HG02763 (cell line): Measurements from ENCODE around the gene LARP4.
"Not testable (repeated sequence)": the region's sequence is repeated elsewhere in the genome, so short reads cannot be mapped to it uniquely, and the experiment has no call there.

ENCODE experiments used
- ATAC-seq: cut with Tn5 transposase; IDR thresholded peaks from one replicate; pipeline ENCODE4 v1.9.1; 2021; ENCODE audit warnings: mild to moderate bottlenecking, moderate library complexity; ENCODE audit not compliant: unreplicated experiment

The LARP4 gene

DNA sequence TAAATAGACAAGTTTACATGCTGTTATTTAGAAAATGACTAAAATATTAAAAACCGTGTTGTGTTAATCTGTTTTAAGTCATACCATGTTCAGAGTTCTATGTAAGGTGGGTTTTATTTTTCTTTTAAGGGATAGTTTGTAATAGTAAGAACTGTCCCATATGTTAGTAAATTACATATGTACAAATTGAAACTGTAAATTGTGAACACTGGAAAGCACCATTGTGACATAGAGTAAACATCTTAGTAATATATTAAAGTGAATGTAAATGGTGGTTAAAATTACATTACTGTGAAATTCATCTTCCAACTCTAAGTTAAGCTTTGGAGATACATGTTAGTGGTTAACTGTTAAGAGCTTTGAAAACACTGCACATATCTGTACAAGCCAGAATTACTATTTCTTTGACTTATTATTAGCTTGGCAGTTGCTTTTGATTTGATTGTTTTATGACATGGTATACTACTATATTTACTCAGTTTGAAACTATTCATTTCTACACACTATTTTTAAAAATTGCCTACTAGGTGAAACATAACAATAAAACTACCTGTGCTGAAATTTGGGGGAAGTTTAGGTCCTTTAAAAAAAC lies 76.7 kb downstream of the LARP4 start:
- no peak for ATAC-seq

DNA sequence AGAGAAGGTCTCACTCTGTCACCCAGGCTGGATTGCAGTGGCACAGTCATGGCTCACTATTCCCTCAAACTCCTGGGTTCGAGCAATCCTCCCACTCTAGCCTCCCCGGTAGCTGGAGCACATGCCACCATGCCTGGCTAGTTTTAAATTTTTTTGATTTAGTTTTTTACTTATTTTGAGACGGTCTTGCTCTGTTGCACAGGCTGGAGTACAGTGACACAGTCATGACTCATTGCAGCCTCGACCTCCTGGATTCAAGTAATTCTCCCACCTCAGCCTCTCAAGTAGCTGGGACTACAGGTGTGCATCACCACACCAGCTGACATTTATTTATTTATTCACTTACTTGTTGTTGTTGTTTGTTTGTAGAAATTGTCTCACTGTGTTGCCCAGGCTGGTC lies 81.9 kb downstream of the LARP4 start:
- ATAC-seq = no peak

DNA sequence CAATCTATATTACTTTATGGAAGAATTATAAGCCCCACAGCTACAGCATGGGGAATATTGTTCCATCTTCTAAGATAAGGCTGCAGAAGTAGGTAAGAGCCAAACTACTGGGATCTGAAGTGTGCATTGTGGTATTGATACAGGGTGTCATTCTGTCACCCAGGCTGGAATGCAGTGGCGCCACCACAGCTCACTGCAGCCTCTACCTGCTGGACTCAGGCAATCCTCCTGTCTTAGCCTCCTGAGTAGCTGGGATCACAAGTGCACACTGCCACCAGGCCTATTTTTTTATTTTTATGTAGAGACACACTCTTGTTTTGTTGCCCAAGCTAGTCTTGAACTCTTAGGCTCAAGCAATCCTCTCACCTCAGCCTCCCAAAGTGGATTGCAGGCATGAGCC lies 82.8 kb downstream of the LARP4 start:
- ATAC-seq = no peak

DNA sequence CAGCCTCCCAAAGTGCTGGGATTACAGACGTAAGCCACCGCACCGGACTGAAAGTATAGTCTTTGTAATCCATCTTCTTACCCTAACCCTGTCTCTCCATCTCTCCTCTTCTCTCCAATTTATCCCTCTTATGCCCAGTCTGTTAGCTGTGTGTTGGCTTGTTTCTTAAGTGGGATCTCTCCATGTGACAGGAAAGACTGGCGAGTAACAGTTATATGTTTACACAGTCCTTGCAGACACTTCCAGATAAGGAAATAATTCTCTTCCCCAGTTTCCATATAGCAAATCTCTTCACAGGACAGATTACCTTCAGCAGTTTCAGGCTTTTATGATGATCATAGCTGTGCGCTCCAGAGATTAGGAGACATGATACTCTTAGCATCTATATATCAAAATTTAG lies 88.1 kb downstream of the LARP4 start:
- no peak for ATAC-seq

DNA sequence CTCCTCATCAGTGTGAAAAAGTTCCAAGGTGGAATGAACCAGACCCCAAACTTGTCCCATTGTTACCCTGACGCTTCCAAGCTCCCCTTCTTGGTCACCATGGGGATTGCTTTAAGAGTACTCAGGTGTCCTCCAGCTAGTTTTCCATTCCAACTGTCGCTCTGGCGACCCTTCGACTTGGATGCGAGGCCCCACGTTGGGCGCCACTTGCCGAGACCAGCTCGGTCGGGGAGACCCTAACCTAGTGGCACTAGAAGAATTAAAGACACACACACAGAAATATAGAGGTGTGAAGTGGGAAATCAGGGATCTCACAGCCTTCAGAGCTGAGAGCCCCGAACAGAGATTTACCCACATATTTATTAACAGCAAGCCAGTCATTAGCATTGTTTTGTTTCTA lies 97.4 kb downstream of the LARP4 start:
- ATAC-seq = not testable (repeated sequence)

DNA sequence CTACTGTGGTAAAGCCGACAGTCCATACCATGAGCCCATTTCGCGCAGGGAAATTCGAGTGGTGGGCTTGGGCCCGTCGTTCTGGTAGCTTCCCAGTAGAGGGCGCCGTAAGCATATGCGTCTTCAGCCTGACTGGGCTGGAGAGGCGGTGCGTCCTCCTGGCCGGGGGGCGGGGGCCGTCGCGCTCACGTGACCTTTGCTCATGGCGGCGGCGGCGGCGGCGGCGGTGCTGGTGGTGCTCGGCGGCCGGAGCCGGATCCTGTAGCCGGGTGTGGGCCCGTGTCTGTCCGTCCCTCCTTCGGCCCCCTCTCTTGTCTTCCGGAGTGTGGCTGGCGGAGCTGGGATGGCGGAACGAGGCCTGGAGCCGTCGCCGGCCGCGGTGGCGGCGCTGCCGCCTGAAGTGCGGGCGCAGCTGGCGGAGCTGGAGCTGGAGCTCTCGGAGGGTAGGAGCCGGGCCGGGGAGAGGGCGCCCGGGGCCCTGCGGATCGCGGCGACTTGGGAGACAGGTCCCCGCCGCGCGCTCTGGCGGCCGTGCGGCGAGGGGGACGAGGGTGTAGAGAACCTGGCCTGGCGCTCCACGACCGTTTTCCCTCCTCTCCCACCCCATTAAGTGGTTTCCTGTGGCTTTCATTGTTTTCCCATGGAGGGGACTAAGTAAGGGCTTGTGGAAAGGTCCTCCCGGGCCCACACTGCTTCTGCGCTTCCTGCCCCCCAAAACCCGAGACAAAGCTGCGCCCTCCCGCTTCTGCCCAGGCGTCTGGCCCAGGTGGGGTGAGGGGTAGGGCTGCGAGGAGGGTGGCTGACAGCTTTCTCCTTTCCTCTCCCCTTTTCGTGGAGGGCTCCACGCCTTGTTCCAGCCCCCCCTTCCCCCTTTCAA lies 104.4 kb downstream of the LARP4 start, which contains the start of gene DIP2B:
Gene DIP2B, plus strand, starts transcription at position 188 of the 877 bp plus-strand sequence. Its CDS starts 156 bp downstream, at position 344.
- peak; percentile 74 for ATAC-seq

DNA sequence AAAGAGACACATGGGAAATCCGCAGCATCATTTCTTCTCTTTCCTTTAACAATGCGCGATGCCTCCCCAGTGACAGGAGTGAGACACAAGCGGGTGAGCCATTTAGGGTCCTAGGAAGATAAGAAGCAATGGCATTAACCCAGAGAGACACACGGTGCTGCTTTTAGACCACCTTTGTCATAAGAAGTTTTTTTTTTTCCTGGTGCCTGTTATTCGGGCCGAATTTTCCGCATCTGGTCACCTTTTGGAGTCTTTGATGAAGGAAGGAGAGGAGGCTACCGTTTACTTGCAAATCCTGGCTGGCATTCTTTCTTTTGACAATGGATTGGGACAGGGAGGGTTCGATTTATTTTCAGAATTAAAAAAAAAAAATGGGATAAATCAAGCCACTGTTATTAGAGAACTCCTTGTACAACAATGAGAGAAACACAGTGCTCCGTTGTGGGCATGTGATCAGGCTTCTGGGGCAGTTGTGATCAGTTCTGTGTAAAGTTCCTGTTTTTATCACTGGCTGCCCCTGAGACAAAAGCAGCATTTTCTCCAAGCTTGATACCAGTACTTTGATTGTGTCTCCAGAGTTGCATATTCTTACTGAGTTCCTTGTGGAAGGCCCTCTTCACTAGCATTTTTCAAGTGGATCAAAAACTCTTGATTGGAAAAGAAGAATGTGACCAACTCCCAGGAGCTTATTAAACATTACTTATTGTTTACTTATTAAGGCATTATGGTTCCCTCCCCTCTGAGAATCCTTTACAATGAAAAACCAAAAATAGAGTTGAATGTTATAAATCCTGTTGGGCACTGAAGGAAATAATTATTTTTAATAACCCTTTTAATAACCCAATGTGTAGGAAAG lies 105.2 kb downstream of the LARP4 start:
- peak; percentile 4 for ATAC-seq

DNA sequence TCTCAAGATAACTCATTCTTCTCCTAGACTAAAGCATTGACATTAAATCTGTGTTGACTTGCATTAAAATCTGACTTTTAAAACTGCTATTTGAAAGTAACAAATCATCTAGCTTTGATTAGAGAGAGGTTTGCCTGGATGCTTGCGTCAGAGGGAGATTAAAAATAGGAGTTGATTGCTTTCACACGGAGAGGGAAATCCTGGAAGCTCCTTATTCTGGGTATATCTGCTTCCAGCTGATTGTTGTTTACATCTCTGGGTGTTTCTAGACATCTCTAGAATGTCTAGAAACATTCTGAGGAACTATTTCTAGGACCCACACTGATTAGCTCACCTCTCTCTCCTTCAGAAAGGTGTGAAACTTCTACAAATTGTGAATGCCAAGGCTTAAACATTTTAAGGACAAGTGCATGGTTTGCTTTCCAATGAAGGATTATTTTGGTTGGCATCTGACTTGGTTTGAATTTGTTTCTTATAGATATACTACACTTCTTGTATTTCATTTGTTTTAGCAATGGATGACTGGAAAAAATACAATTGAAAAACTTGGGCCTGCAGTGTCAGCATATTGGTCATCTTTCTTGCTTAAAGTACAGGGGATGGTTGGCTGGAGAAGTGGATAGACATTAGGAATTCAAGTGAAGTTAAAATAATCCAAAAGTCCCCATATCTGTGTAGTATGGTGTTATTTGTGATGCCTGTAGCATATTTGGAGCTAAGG lies 106.2 kb downstream of the LARP4 start:
- no peak for ATAC-seq

DNA sequence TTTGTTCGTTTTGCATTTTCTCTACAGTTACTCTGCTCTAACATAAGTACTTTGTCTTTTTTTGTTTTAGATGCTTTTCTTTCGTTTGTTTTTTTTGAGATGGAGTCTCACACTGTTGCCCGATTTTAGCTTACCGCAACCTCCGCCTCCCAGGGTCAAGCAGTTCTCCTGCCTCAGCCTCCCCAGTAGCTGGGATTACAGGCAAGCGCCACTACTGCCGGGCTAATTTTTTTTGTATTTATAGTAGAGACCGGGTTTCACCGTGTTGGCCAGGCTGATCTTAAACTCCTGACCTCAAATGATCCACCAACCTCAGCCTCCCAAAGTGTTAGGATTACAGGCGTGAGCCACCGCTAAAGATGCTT lies 106.8 kb downstream of the LARP4 start:
- no peak for ATAC-seq

DNA sequence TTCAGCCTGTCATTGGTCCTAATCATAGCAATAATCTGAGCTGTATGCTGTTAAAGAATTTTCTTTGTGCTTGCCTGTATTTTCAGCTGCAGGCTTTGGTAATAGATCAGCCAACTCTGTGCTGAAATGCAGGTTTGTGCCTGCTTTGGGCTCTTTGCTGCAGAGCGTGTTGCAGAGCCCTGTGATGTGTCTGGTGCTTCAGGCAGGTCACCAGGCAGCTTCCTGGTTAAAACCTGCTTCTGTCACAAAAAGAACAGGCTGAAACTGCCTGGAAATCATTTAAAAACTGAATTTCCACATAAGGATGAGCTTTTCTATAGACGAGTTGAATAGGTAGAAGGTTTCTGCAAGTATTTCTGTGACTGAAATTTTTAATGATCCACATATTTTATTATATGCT lies 107.2 kb downstream of the LARP4 start:
- no peak for ATAC-seq

DNA sequence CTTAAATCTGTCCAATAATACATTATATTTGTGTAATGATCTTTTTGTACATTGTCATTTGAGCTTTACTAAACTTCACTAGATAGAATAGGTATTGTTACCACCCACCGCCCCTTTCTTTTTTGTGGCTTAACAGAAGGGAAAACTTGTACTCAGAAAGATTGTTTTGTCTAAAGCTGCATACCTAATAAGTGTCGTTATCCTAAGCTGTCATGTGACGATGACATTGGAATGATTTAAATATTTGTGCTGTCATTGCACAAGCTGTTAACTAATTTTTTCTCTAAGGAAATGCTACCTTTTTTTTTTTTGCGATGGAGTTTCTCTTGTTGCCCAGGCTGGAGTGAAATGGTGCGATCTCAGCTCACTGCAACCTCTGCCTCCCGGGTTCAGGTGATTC lies 107.7 kb downstream of the LARP4 start:
- ATAC-seq = no peak

DNA sequence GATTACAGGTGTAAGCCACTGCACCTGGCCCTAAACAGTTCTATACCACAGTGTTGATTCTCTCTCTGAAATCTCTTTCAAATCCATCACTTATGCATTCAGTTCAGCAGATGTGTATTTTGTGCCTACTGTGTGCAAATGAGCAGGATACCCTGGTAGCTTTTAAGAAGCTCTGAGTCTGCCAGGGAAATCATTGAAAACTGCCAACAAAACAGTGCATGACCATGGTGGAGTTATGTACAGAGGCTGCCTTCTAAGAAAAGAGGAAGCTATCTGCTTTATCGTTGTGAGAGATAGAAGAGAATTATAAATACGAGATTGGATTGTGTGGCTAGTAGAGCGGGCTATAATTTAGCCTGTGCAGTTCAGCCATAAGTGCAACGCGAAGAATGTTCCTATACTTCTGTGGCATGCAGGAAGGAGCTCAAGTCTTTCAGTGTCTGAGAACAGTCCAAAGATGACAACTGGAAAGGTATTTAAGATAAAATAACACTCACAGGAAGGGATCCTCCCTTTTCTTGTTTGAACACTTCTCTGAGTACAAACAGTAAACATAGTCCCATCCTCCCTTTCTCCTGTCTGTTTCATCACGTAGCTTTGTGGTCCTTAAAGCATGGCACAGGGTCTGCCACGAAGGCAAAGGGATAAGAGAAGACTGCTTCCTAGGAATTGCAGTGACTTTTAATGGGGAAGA lies 108.4 kb downstream of the LARP4 start:
- ATAC-seq = no peak

DNA sequence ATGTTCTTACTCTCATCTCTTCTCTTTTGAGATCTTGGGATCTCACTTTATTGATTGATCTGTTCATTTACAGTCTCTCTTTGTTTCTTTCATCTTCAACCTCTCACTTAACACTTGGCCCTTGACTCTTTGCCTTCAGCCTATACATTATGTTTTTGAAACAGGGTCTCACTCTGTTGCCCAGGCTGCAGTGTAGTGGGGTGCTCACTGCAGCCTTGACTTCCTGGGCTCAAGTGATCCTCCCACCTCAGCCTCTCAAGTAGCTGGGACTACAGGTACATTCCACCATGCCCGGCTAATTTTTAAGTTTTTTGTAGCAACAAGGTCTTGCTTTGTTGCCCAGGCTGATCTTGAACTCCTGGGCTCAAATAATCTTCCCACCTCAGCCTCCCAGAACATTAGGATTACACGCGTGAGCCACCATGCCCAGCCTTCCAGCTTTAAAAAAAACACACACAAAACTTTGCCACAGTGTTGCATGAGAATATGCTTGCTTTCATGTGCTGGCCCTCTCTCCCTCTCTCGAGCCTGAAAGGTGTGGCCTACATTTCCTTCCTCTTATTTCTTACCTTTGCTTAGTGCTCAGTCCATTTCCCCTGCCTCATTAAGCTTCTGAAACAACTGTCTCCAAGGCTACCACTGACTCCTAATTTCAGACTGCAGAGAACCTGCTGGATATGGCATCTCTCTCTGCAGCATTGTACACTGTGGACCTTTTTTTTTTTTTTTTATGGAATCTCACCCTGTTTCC lies 114.0 kb downstream of the LARP4 start:
- ATAC-seq = no peak

DNA sequence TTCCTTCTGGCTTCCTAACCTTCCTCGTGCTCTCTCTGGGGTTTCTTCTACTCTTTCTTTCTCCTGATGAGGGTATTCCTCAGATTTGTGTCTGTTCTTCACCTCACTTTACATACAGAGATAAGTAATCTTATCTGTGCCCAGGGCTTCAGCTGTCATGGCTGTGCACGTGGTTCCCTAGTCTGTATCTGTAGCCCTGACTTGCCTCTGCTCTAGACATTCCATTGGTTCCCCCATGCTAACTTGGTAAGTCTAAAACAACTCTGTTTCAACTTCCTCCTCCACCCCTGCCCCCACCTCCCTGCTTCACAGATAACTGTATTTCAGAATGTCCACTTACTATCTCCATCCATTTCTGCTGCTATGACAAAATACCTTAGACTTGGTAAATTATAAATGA lies 114.9 kb downstream of the LARP4 start:
- ATAC-seq = no peak

DNA sequence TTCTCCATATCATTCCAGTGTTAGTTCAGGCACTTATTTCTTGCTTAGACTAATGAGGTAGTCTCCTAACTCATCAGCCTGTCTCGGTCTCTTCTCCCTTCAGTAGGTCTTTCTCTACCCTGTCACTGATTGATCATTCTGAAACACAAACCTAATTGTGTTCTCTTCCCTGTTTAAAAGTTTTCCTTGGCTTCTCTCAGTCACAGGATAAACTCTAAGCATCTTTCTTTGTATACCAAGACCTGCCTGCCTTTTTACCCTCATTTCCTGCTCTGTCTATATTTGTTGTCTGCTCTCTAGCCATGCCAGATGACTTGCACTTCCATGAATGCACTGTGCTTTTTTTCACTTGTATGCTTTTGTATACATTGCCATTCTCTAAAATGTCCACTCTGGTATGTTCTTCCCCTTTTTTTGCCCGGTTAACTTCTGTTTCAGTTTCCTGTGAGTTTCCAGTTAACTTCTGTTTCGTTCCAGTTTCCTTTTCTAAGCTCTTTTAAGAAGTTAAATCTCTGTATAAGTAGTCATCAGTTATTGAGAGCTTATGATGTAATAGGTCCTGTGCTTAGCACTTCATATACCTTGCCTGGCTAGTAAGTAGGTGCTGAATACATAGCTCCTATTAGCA lies 116.8 kb downstream of the LARP4 start:
- peak; percentile 63 for ATAC-seq

DNA sequence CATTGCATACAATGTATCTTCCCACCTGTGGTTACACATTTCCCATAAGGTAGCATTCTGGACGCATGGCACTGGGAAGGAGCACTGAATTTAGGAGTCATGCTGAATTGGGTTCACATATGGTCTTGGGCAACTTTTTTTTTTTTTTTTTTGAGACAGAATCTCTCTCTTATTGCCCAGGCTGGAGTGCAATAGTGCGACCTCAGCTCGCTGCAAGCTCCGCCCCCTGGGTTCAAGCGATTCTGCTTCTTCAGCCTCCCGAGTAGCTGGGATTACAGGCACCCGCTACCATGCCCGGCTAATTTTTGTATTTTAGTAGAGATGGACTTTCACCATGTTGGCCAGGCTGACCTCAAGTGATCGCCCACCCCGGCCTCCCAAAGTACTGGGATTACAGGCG lies 117.4 kb downstream of the LARP4 start:
- ATAC-seq = no peak

DNA sequence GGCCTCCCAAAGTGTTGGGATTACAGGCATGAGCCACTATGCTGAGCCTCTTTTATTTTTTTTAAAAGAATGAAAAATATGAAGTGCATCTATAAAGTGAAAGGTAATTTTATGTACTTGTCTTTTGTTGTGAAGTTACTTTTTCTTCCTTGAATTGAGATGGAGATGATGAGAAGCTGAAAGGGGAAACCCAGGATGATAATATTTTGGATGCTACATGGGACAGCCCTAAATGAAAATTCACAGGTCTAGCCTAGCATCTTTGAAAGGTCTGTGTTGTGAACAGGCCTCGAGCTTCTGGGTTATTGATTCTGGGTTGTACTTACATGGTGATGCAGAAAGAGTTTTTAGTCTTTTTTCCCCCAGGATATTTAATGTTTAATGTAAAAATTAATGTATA lies 118.7 kb downstream of the LARP4 start:
- ATAC-seq = no peak

DNA sequence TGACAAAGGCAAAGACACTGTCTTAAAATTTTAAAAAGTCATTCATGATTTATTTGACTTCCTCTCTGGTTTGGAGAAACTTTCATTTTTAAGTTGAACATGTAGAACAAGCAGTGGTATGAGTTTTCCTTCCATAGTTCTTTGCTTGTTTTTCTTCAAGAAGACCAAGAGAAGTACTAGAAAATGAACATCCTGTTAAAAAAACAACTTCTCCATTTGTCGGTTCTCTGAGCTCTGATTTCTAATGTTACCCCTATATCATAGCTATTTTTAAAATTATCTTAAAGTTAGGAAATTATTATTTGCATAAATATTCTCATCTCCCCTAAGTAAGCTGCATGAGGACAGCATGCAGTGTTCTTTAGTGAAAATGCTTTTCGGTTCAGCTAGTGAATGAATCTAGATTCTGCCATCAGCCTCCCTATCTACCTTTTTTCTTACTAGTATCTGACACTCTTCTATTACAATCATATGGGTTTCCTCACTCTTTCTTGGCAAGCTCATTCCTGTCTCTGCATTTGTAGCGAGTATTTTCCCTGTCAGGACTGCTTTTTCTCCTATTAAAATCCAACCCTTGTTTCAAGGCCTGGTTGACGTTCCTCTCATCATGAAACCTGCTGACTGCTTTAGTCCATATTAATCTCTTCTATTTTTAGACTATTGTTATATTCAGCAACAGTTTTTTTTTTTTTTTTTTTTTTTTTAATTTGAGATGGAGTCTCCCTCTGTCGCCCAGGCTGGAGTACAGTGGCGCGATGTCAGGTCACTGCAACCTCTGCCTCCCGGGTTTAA lies 119.9 kb downstream of the LARP4 start:
- no peak for ATAC-seq
